Measurements from ENCODE around the gene ARMCX4. TPM values are rescaled to one million over a fixed set of nuclear protein-coding genes. Genes with fewer than 3 reads are reported as not detected.

The ARMCX4 gene
- total RNA-seq, 1 donor from 2014 or later, result 16.5 TPM

DNA sequence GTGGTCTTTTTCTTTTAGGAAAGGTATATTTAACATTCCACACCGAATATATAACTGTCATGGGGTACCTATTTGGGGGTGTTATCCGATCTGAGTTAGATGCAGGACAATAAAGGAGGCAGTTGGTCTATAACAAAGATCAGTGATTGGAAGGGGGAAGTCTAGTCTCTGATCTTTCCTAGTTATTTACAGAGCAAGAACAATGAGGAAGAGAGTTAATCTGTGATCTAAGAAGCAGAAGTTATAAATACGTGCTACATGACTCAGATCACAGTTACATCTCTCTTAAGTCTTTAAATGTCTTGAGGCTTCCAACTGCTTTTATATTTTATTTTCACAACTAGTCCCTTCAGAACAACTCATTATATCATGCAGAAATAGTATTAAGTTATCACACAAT lies 33.2 kb upstream of the ARMCX4 start:
- Histone ChIP-seq H3K36me3 (peaks cover 0 to 6% of the 10 kb centered on the region in 2 donors), H3K4me3 (no peak overlapping the region), H3K9me3 (no peaks in the 10 kb centered on the region), H3K27ac (no peak overlapping the region), H3K4me1 (no peaks in the 10 kb centered on the region), H3K27me3 (no peaks in the 10 kb centered on the region)
- no peak for DNase-seq (ENCODE audit: extremely low spot score in 2 of 2)
- TF ChIP-seq, protein P1, sequence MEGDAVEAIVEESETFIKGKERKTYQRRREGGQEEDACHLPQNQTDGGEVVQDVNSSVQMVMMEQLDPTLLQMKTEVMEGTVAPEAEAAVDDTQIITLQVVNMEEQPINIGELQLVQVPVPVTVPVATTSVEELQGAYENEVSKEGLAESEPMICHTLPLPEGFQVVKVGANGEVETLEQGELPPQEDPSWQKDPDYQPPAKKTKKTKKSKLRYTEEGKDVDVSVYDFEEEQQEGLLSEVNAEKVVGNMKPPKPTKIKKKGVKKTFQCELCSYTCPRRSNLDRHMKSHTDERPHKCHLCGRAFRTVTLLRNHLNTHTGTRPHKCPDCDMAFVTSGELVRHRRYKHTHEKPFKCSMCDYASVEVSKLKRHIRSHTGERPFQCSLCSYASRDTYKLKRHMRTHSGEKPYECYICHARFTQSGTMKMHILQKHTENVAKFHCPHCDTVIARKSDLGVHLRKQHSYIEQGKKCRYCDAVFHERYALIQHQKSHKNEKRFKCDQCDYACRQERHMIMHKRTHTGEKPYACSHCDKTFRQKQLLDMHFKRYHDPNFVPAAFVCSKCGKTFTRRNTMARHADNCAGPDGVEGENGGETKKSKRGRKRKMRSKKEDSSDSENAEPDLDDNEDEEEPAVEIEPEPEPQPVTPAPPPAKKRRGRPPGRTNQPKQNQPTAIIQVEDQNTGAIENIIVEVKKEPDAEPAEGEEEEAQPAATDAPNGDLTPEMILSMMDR (IDR thresholded peaks at IDR 0.05), result no peak
- TF ChIP-seq POLR2AphosphoS5 (IDR thresholded peaks at IDR 0.05; ENCODE audit: insufficient read depth in 1 of 2, low read depth in 1 of 2) (no peak), POLR2A (IDR thresholded peaks at IDR 0.05) (no peak)
- intact Hi-C loops (cut with DNase I), result no loop called here

DNA sequence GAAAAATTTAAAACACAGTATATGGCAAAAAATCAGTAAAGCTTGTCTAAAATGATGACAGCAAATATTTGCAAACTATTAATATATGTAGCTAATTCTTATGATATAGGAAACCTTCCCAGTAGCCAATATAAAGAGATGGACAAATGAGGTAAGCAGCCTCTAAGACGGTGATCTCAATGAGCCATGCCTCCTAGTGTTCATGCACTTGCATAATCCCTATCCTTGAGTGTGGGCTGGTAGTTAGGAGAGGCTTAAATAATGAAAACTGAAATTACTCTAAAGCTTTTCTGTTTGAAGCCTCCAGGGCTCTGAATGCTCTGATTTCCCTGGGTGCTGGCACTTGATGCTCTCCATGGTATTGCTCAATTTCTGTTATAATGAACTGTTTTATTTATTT lies 24.6 kb upstream of the ARMCX4 start:
- intact Hi-C loops (cut with DNase I), result no loop called here
- H3K9me3 ChIP-seq, result no peaks in the 10 kb centered on the region
- no peaks in the 10 kb centered on the region for H3K36me3 ChIP-seq
- no peaks in the 10 kb centered on the region for H3K4me1 ChIP-seq
- H3K27ac ChIP-seq, result no peak overlapping the region
- no peak overlapping the region for H3K4me3 ChIP-seq
- DNase-seq (ENCODE audit: extremely low spot score in 2 of 2), result no peak
- TF ChIP-seq POLR2AphosphoS5 (IDR thresholded peaks at IDR 0.05; ENCODE audit: insufficient read depth in 1 of 2, low read depth in 1 of 2) (no peak), POLR2A (IDR thresholded peaks at IDR 0.05) (no peak)
- TF ChIP-seq, protein P1 (IDR thresholded peaks at IDR 0.05), result no peak
- H3K27me3 ChIP-seq, result no peaks in the 10 kb centered on the region

DNA sequence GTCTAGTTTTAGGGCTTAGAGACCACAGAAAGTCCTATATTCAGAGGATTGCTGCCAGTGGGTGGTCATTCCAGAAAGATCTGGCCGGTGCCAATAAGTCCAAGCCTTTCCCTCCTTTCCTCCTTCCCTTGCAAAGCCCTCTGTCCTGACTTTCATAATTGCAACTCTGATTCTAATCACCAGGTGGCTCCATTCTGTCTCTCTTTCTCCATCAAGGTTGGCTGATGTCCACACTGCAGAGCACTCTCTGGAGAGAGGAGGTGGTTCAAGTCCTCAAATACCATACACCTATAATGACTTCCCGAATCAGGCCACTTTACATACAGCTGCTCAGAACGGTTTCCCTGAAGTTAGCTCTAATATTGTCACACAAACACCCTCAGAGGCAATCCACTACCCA lies 22.4 kb upstream of the ARMCX4 start:
- Histone ChIP-seq H3K4me1 (no peaks in the 10 kb centered on the region), H3K27me3 (no peaks in the 10 kb centered on the region), H3K27ac (no peak overlapping the region), H3K36me3 (no peaks in the 10 kb centered on the region), H3K9me3 (no peaks in the 10 kb centered on the region), H3K4me3 (no peak overlapping the region)
- intact Hi-C loops (cut with DNase I), result no loop called here
- TF ChIP-seq POLR2AphosphoS5 (IDR thresholded peaks at IDR 0.05; ENCODE audit: insufficient read depth in 1 of 2, low read depth in 1 of 2) (no peak), POLR2A (IDR thresholded peaks at IDR 0.05) (no peak)
- TF ChIP-seq, protein P1 (IDR thresholded peaks at IDR 0.05), result no peak
- no peak for DNase-seq (ENCODE audit: extremely low spot score in 2 of 2)

DNA sequence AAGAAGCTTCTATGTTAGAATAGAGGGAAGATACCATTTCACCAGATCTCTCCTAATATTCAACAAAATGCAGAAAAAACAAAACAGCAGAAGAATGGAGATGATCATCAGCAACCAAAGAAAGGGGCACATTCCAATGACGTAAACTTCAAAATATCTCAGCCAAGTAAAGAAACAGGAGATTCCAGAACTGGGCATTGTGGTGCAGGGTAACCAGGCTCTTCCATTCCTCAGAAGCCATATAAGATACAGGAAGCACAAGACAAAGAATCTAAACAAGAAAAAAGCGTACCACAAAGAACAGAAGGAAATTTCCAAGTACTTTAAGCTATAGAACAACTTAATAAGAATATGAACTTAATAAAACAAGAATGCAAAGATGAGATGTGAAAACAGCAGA lies 6.9 kb upstream of the ARMCX4 start:
- H3K27ac ChIP-seq, result no peak overlapping the region

DNA sequence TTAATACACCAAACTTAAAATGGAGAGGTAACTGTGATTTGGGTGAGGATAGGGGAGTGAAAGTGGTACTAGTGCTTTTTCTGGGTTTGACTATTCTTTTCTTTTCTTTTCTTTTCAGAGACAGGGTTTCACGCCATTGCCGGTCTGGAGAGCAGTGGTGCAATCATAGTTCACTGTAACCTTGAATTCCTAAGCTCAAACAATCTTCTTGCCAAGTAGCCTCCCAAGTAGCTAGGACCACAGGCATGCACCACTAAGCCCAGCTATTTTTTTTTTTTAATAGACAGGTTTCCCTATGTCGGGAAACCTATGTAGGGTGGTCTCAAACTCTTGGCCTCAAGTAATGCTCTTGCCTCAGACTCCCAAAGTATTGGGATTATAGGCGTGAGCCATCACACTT lies 3.0 kb upstream of the ARMCX4 start:
- intact Hi-C loops (cut with DNase I), result no loop called here
- TF ChIP-seq, protein P1 (IDR thresholded peaks at IDR 0.05), result no peak
- no peak for TF ChIP-seq POLR2A (IDR thresholded peaks at IDR 0.05)

More for the DNA sequence above, 6.9 kb upstream of the ARMCX4 start:
- Histone ChIP-seq H3K4me3 (no peak overlapping the region), H3K9me3 (no peaks in the 10 kb centered on the region), H3K4me1 (no peaks in the 10 kb centered on the region), H3K27me3 (no peaks in the 10 kb centered on the region), H3K36me3 (no peaks in the 10 kb centered on the region)
- intact Hi-C loops (cut with DNase I), result no loop called here
- TF ChIP-seq POLR2AphosphoS5 (IDR thresholded peaks at IDR 0.05; ENCODE audit: insufficient read depth in 1 of 2, low read depth in 1 of 2), result no peak
- no peak for DNase-seq (ENCODE audit: extremely low spot score in 2 of 2)

DNA sequence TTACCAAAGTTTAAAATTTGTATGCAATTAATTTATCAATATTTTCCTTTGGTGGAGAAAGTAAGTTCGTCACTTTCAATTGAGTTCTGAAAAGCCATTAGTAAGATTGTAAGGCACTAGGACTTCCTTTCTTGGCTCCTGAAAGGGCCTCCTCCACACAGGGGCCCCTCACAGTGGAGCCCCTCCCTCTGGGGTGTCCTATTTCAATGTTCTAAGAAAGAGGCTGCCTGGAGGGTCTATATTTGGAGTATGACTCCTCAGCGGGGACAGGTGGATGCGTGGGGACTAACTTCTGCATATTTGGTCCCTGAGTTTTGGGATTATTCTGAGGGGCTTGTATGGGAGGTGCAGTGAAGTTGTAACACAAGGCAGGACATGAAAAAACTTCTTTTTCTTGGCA lies 1.6 kb upstream of the ARMCX4 start:
- Histone ChIP-seq H3K27me3 (no peaks in the 10 kb centered on the region), H3K9me3 (no peaks in the 10 kb centered on the region), H3K4me3 (no peak overlapping the region), H3K27ac (no peak overlapping the region), H3K36me3 (no peaks in the 10 kb centered on the region), H3K4me1 (no peaks in the 10 kb centered on the region)
- intact Hi-C loops (cut with DNase I), result no loop called here
- TF ChIP-seq, protein P1 (IDR thresholded peaks at IDR 0.05), result no peak
- TF ChIP-seq POLR2A (IDR thresholded peaks at IDR 0.05), result no peak
- TF ChIP-seq POLR2AphosphoS5 (IDR thresholded peaks at IDR 0.05; ENCODE audit: insufficient read depth in 1 of 2, low read depth in 1 of 2), result no peak
- no peak for DNase-seq (ENCODE audit: extremely low spot score in 2 of 2)

More for the DNA sequence above, 3.0 kb upstream of the ARMCX4 start:
- no peak overlapping the region for H3K27ac ChIP-seq
- no peaks in the 10 kb centered on the region for H3K36me3 ChIP-seq
- H3K4me3 ChIP-seq, result no peak overlapping the region
- no peaks in the 10 kb centered on the region for H3K27me3 ChIP-seq
- H3K9me3 ChIP-seq, result no peaks in the 10 kb centered on the region
- H3K4me1 ChIP-seq, result no peaks in the 10 kb centered on the region
- no peak for DNase-seq (ENCODE audit: extremely low spot score in 2 of 2)

All from vagina (tissue), 2 donors.